ENCODE results near the gene GCFC2. TPM values are rescaled to one million over a fixed set of nuclear protein-coding genes. Genes with fewer than 3 reads are reported as not detected.

The GCFC2 gene
- total RNA-seq, 2 donors from 2014 or later: 14.6 to 38.9 TPM

DNA sequence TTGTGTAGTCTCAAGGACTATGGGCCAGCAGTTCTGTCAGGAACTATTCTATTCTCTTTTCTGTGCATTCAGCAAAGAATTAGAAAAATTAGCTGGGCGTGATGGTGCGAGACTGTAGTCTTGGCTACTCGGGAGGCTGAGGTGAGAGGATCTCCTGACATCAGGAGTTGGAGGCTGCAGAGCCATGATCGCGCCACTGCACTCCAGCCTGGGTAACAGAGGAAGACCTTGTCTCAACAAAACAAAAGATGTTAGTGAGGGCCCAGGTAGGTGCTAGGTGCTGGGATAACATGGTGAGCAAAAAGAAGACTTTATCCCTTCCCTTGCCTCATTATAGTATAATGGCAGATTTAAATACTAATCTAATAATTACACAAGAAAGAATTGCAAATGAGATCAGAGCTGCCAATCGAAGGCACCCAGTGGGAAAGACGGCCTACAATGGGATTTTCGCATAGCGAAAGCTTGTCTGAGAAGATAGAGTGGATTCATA, 64.6 kb downstream of the GCFC2 start:
- H3K9me3 ChIP-seq: no peaks in the 10 kb centered on the region
- DNase-seq (ENCODE audit: low spot score): no peak
- peak overlapping the region; percentile 70 to 78 for H3K27ac ChIP-seq
- WGBS: 79% methylated on average over 9 of the region's 9 CpGs
- H3K27me3 ChIP-seq (replicated peaks; ENCODE audit: insufficient read depth): no peaks in the 10 kb centered on the region
- peaks cover 5% of the 10 kb centered on the region for H3K4me1 ChIP-seq (replicated peaks)
- H3K36me3 ChIP-seq: no peaks in the 10 kb centered on the region
- TF ChIP-seq POLR2A (IDR thresholded peaks at IDR 0.05) (no peak), POLR2AphosphoS5 (IDR thresholded peaks at IDR 0.05) (no peak)
- TF ChIP-seq, protein P1, sequence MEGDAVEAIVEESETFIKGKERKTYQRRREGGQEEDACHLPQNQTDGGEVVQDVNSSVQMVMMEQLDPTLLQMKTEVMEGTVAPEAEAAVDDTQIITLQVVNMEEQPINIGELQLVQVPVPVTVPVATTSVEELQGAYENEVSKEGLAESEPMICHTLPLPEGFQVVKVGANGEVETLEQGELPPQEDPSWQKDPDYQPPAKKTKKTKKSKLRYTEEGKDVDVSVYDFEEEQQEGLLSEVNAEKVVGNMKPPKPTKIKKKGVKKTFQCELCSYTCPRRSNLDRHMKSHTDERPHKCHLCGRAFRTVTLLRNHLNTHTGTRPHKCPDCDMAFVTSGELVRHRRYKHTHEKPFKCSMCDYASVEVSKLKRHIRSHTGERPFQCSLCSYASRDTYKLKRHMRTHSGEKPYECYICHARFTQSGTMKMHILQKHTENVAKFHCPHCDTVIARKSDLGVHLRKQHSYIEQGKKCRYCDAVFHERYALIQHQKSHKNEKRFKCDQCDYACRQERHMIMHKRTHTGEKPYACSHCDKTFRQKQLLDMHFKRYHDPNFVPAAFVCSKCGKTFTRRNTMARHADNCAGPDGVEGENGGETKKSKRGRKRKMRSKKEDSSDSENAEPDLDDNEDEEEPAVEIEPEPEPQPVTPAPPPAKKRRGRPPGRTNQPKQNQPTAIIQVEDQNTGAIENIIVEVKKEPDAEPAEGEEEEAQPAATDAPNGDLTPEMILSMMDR (IDR thresholded peaks at IDR 0.05): no peak
- intact Hi-C loops (cut with DNase I): no loop called here
- H3K4me3 ChIP-seq: peak overlapping the region; percentile 84

DNA sequence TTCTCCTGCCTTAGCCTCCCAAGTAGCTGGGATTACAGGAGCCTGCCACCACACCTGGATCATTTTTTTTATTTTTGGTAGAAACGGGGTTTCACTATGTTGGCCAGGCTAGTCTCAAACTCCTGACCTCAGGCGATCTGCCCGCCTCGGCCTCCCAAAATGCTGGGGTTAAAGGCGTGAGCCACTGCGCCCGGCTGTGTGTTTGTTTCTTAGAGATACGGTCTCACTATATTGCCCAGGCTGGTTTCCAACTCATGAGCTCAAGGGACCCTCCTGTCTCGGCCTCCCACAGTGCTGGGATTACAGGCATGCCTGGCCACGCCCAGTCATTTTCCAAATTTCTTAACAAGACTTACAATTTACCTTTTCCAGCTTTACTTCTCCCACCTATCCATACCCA, 65.1 kb downstream of the GCFC2 start:
- intact Hi-C loops (cut with DNase I): no loop called here
- no peak for TF ChIP-seq POLR2AphosphoS5 (IDR thresholded peaks at IDR 0.05)
- TF ChIP-seq POLR2A (IDR thresholded peaks at IDR 0.05): no peak
- TF ChIP-seq, protein P1 (IDR thresholded peaks at IDR 0.05): no peak
- Histone ChIP-seq H3K27ac (peak overlapping the region in 1 of 2 donors; percentile 47), H3K36me3 (no peaks in the 10 kb centered on the region), H3K4me1 (replicated peaks) (peaks cover 5% of the 10 kb centered on the region), H3K27me3 (replicated peaks; ENCODE audit: insufficient read depth) (no peaks in the 10 kb centered on the region), H3K9me3 (no peaks in the 10 kb centered on the region), H3K4me3 (no peak overlapping the region)
- no peak for DNase-seq (ENCODE audit: low spot score)
- 96% methylated on average over 10 of the region's 10 CpGs for WGBS

DNA sequence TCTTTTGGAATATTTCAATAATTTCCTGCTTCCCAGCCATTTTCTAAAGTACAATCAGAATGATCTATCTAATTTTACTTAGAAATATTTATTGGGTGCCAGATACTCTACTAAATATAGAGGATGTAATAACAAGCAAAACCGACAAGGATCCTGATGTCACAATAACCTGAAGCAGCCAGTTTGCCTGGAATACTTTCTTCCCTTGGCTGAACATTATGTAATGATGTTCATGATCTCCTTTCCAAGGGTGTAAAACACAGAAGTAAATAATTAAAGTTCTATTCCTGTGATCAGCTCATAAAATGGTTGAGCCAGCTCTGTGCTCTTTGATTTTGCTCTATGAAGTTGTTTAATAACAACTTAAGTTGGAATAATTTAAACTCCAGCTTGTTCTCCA, 66.7 kb downstream of the GCFC2 start:
- no peaks in the 10 kb centered on the region for H3K36me3 ChIP-seq
- peaks cover 5% of the 10 kb centered on the region for H3K4me1 ChIP-seq (replicated peaks)
- TF ChIP-seq POLR2A (IDR thresholded peaks at IDR 0.05) (no peak), POLR2AphosphoS5 (IDR thresholded peaks at IDR 0.05) (peak; percentile 68)
- TF ChIP-seq, protein P1 (IDR thresholded peaks at IDR 0.05): peak in 1 of 4 experiments; percentile 3
- DNase-seq (ENCODE audit: low spot score): peak; percentile 17
- H3K9me3 ChIP-seq: no peaks in the 10 kb centered on the region
- peak overlapping the region; percentile 40 to 47 for H3K27ac ChIP-seq
- no peak overlapping the region for H3K4me3 ChIP-seq
- H3K27me3 ChIP-seq (replicated peaks; ENCODE audit: insufficient read depth): no peaks in the 10 kb centered on the region
- WGBS: 33% methylated on average over 1 of the region's 1 CpG
- intact Hi-C loops (cut with DNase I): loop anchor here (5.0 kb wide), 1 partner anchor 33 kb away; no protein-coding TSS in a partner anchor

DNA sequence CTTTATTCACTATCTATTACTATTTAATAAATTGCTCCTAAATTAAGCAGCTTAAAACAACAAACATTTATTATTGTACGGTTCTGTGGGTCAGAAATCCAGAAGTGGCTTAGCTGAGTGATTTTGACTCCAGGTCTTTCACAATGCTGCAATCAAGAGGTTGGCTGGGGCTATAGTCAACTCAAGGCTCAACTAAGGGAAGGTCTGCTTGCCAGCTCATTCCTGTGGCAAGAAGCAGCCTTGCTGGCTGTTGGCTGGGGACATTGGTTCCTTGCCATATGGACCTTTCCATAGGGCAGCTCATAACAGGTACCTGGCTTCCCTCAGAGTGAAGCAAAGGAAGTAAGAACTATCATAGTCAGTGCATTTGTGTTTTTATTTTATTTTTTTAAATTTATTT, 69.1 kb downstream of the GCFC2 start:
- H3K9me3 ChIP-seq: no peaks in the 10 kb centered on the region
- DNase-seq (ENCODE audit: low spot score): no peak
- 100% methylated on average over 1 of the region's 1 CpG for WGBS
- H3K27me3 ChIP-seq (replicated peaks; ENCODE audit: insufficient read depth): no peaks in the 10 kb centered on the region
- H3K27ac ChIP-seq: no peak overlapping the region
- no peak overlapping the region for H3K4me3 ChIP-seq
- H3K36me3 ChIP-seq: no peaks in the 10 kb centered on the region
- H3K4me1 ChIP-seq (replicated peaks): peaks cover 5% of the 10 kb centered on the region
- TF ChIP-seq, protein P1 (IDR thresholded peaks at IDR 0.05): no peak
- no peak for TF ChIP-seq POLR2A (IDR thresholded peaks at IDR 0.05)
- TF ChIP-seq POLR2AphosphoS5 (IDR thresholded peaks at IDR 0.05): no peak
- intact Hi-C loops (cut with DNase I): loop anchor here (5.0 kb wide), 1 partner anchor 36 kb away; no protein-coding TSS in a partner anchor

DNA sequence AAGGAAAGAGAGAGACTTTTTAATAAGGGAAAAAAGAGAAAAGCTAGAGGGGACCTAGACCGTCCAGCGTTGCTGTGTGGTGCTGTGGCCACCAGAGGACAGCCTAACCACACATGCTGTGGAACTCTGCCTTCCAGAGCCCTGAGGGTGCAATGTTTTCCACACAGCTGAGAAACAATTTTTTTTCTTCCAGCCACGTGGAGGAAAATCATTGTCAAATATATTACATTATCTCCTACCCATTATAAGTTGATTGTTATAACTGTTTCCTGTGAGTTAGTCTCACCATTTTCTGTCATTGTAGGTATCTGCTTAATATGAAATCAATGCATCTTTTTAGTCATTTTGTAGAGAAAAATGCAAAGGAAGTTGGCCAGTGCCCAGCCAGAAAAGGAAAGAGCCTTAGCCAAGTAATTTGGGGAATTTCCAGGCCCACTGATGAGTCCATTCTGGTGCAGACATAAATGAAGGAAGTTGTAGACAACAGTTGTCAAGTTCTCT, 70.0 kb downstream of the GCFC2 start:
- Histone ChIP-seq H3K27me3 (replicated peaks; ENCODE audit: insufficient read depth) (no peaks in the 10 kb centered on the region), H3K9me3 (no peaks in the 10 kb centered on the region), H3K4me3 (no peak overlapping the region), H3K27ac (no peak overlapping the region), H3K36me3 (no peaks in the 10 kb centered on the region), H3K4me1 (replicated peaks) (peaks cover 5% of the 10 kb centered on the region)
- TF ChIP-seq POLR2A (IDR thresholded peaks at IDR 0.05) (no peak), POLR2AphosphoS5 (IDR thresholded peaks at IDR 0.05) (peak; percentile 22)
- TF ChIP-seq, protein P1 (IDR thresholded peaks at IDR 0.05): peak; percentile 68 to 86 (median 79)
- 0% methylated on average over 3 of the region's 3 CpGs for WGBS
- intact Hi-C loops (cut with DNase I): loop anchor here (5.0 kb wide), 1 partner anchor 37 kb away; no protein-coding TSS in a partner anchor
- DNase-seq (ENCODE audit: low spot score): peak; percentile 28
